Esophagus muscularis mucosa (tissue), 4 donors: ENCODE results near the gene PTGIS.

ENCODE experiments used
- CTCF ChIP-seq, 3 experiments: fragments of 200-600 bp in 2 of 3; fragments of 450-650 bp in 1 of 3; sonication (generic) in 2 of 3; IDR thresholded peaks; one replicate each; pipeline ENCODE4 v1.5.1; 2017 to 2019; ENCODE audit warnings: antibody characterized with exemption in 3 of 3, mild to moderate bottlenecking in 2 of 3, moderate library complexity in 1 of 3
- EP300 ChIP-seq: sonication (generic); formaldehyde crosslinking; IDR thresholded peaks from one replicate; pipeline ENCODE4 v1.6.1; 2017; ENCODE audit warnings: antibody characterized with exemption
- POLR2A ChIP-seq: fragments of 450-650 bp; IDR thresholded peaks from one replicate; pipeline ENCODE4 v1.6.1; 2017; ENCODE audit warnings: antibody characterized with exemption, moderate library complexity, mild to moderate bottlenecking, low read depth
- POLR2AphosphoS5 ChIP-seq, 2 donors: sonication (generic); formaldehyde crosslinking; IDR thresholded peaks; one replicate each; pipeline ENCODE4 v1.6.1; 2017; ENCODE audit warnings: antibody characterized with exemption in 2 of 2

- TF ChIP-seq POLR2A: no peak
- no peak for TF ChIP-seq CTCF (IDR thresholded peaks at IDR 0.05)
- no peak for TF ChIP-seq POLR2AphosphoS5 (IDR thresholded peaks at IDR 0.05)
- TF ChIP-seq EP300: no peak
These were observed 84.2 kb downstream of the PTGIS start for GRCh38 chr20:49483696-49484123.
